SK-N-MC (cell line): ENCODE measurements around the gene SPATA31E1.

Source experiments
- DNase-seq: peaks from one replicate; pipeline ENCODE4 v3.0.0-alpha.2; 2011; ENCODE audit warnings: low read depth, low spot score
- H3K27ac ChIP-seq: fragments of 200-600 bp; sonication (generic); 2 replicates; pipeline ENCODE4 v1.5.1; 2016; ENCODE audit warnings: mixed run types
- H3K36me3 ChIP-seq: fragments of 200-600 bp; sonication (generic); 2 replicates; pipeline ENCODE4 v1.6.1; 2017; ENCODE audit warnings: antibody characterized with exemption, low read length, mixed read lengths; ENCODE audit not compliant: insufficient read depth
- H3K4me3 ChIP-seq: fragments of 200-600 bp; sonication (generic); 2 replicates; pipeline ENCODE4 v1.5.1; 2016
- H3K9ac ChIP-seq: fragments of 200-600 bp; sonication (generic); 2 replicates; pipeline ENCODE4 v1.8.0; 2017; ENCODE audit warnings: mixed run types, mixed read lengths; ENCODE audit not compliant: insufficient read length
- H3K9me3 ChIP-seq: fragments of 200-600 bp; sonication (generic); 2 replicates; pipeline ENCODE4 v1.6.1; 2017; ENCODE audit warnings: low read depth, mild to moderate bottlenecking, antibody characterized with exemption, low read length, moderate library complexity, mixed read lengths
- EZH2 ChIP-seq: fragments of 200-600 bp; sonication (generic); IDR thresholded peaks from one replicate; pipeline ENCODE4 v1.6.1; 2017; ENCODE audit warnings: antibody characterized with exemption
- FOXP2 ChIP-seq: optimal IDR thresholded peaks from 2 replicates; pipeline ENCODE3; 2011; ENCODE audit warnings: mild to moderate bottlenecking, moderate library complexity; ENCODE audit not compliant: insufficient read depth; ENCODE audit errors: extremely low read length, control extremely low read depth
- POLR2AphosphoS5 ChIP-seq: IDR thresholded peaks from 2 replicates; pipeline ENCODE4 v1.6.1; 2012; ENCODE audit warnings: mild to moderate bottlenecking, low read depth, low read length, borderline replicate concordance

The SPATA31E1 gene

DNA sequence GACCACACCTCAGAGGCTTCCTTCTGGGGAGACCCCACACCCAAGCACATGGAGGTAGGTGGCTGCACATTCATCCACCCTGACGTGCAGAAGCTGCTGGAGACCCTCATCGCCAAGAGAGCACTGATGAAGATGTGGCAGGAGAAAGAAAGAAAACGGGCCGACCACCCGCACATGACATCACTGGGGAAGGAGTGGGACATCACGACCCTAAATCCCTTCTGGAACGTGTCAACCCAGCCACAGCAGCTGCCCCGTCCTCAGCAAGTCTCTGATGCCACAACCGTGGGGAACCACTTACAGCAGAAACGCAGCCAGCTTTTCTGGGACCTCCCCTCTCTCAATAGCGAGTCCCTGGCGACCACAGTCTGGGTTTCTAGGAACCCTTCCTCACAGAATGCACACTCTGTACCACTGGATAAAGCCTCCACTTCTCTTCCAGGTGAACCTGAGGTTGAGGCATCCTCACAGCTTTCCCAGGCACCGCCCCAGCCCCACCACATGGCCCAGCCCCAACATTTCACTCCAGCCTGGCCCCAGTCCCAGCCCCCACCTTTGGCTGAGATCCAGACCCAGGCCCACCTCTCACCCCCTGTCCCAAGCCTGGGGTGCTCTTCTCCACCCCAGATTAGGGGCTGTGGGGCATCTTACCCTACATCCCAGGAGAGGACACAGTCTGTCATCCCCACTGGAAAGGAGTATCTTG lies 3.0 kb downstream of the SPATA31E1 start:
- TF ChIP-seq EZH2 (no peak), FOXP2 (no peak), POLR2AphosphoS5 (no peak)
- no peak overlapping the region for H3K27ac ChIP-seq
- H3K4me3 ChIP-seq, result no peak overlapping the region
- no peak overlapping the region for H3K9ac ChIP-seq
- no peak for DNase-seq
- H3K9me3 ChIP-seq, result no peaks in the 10 kb centered on the region
- no peaks in the 10 kb centered on the region for H3K36me3 ChIP-seq

DNA sequence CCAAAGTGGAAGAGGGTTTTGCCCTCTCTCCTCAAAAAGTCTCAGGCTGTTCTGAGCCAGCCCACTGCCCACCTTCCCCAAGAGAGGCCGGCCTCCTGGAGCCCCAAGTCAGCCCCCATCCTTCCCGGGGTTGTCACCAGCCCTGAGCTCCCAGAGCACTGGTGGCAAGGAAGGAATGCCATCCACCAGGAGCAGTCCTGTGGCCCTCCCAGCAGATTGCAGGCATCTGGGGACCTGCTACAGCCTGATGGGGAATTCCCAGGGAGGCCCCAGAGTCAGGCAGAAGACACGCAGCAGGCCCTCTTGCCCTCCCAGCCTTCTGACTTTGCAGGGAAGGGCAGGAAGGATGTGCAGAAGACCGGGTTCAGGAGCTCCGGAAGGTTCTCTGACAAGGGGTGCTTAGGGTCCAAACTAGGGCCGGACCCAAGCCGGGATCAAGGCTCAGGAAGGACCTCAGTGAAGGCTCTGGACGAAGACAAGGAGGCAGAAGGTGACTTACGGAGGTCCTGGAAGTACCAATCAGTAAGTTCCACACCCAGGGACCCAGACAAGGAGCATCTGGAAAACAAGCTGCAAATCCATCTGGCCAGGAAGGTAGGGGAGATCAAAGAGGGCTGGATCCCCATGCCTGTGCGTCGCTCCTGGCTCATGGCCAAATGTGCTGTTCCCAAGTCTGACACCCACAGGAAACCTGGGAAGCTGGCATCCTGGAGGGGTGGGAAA lies 3.7 kb downstream of the SPATA31E1 start:
- Histone ChIP-seq H3K4me3 (no peak overlapping the region), H3K36me3 (no peaks in the 10 kb centered on the region), H3K27ac (no peak overlapping the region), H3K9me3 (no peaks in the 10 kb centered on the region), H3K9ac (no peak overlapping the region)
- TF ChIP-seq FOXP2, result no peak
- no peak for TF ChIP-seq EZH2
- TF ChIP-seq POLR2AphosphoS5, result no peak
- DNase-seq, result no peak

GRCh38 chr9:87886933-87887505 lies 4.3 kb downstream of the SPATA31E1 start:
- Histone ChIP-seq H3K9me3 (no peaks in the 10 kb centered on the region), H3K9ac (no peak overlapping the region), H3K27ac (no peak overlapping the region), H3K4me3 (no peak overlapping the region), H3K36me3 (no peaks in the 10 kb centered on the region)
- no peak for DNase-seq
- TF ChIP-seq POLR2AphosphoS5 (no peak), EZH2 (no peak), FOXP2 (no peak)

DNA sequence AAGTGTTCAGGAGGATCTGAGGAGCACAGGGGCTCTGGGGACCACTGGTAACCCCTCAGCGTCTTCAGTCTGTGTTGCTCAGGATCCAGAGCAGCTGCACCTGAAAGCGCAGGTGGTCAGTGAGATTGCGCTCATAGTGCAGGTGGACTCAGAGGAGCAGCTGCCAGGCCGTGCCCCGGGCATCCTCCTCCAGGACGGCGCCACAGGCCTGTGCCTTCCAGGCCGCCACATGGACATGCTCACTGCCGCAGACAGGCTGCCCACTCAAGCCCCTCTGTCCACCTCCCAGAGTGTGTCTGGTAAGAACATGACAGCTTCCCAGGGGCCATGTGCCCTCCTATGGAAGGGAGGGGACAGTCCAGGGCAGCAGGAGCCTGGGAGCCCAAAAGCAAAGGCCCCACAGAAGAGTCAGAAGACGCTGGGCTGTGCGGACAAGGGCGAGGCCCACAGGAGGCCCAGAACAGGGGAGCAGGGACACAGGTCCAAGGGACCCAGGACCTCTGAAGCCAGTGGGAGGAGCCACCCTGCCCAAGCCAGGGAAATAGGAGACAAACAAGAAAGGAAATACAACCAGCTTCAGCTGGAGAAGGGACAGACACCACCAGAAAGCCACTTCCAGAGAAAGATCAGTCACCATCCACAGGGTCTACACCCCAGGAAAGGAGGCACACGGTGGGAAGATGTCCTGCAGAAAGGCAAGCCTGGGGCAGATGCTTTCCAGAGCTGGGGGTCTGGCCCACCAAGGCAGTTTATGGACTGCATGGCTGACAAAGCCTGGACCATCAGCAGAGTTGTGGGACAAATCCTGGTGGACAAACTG lies 5.2 kb downstream of the SPATA31E1 start:
- no peaks in the 10 kb centered on the region for H3K36me3 ChIP-seq
- H3K27ac ChIP-seq, result no peak overlapping the region
- H3K9ac ChIP-seq, result no peak overlapping the region
- H3K4me3 ChIP-seq, result no peak overlapping the region
- no peak for DNase-seq
- H3K9me3 ChIP-seq, result no peaks in the 10 kb centered on the region
- TF ChIP-seq POLR2AphosphoS5, result no peak
- TF ChIP-seq EZH2, result no peak
- no peak for TF ChIP-seq FOXP2

- Histone ChIP-seq H3K27ac (no peak overlapping the region), H3K36me3 (no peaks in the 10 kb centered on the region), H3K9me3 (no peaks in the 10 kb centered on the region), H3K9ac (no peak overlapping the region), H3K4me3 (no peak overlapping the region)
- DNase-seq, result no peak
- TF ChIP-seq POLR2AphosphoS5 (no peak), FOXP2 (no peak), EZH2 (no peak)
Observed at GRCh38 chr9:87888501-87888900, 5.8 kb downstream of the SPATA31E1 start.

DNA sequence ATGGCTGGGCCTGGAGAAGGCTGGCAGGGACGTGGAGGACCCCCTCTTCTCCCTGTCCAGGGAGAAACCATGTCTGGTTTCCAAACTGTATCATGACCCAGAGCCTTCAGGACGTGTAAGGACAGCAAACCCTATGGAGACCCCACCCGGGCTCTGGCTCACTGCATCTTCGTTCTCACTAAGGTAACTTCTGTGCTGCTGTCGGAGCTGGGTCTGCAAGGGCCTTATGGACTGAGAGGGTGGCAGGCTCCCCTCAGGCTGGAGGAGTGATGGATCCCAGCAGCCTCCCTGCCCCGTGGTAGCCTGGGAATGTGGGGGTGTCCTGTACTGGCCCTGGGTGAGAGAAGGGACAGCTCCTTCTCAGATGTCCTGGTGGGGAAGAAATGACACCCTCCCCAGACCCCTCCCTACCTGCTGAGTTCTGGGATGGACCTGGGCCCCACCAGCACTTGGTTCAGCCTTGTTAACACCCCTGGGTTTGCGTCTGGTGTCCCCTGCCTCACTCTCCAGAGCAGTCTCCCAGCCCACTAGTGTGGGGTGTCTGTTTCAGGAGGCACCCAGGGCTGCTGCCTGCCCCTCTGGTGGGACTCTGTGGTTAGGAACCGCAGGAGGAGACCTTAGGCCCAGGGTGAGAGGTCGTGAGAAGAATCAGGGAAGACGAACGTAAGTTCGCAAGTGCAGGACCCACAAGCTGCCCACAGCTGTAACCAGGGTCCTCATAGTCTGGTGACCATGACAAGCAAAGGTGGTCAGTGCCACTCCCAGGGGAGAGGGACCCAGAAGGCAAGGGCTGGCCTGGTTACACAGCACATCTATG lies 6.6 kb downstream of the SPATA31E1 start:
- Histone ChIP-seq H3K9me3 (no peaks in the 10 kb centered on the region), H3K4me3 (no peak overlapping the region), H3K36me3 (no peaks in the 10 kb centered on the region), H3K27ac (no peak overlapping the region), H3K9ac (no peak overlapping the region)
- TF ChIP-seq EZH2, result no peak
- no peak for TF ChIP-seq POLR2AphosphoS5
- no peak for TF ChIP-seq FOXP2
- DNase-seq, result no peak

DNA sequence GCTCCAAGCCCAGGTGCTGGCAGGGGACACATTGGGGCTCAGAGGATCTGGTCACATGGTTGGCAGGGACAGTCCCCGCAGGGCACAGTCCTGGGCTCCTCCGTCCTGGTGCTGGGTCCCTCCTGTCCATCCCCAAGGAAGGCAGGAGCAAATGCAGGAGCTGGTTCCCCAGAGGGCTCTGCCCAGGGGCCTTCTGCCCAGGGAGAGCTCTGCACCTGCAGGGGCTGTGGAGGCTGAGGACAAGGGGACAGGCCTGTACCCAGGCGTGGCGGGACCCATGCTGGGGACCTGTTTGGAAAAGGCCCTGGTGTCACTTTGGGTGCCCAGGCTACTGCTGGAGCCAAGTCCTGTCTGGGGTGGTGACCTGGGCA lies 7.2 kb downstream of the SPATA31E1 start:
- TF ChIP-seq FOXP2 (no peak), POLR2AphosphoS5 (no peak)
- no peaks in the 10 kb centered on the region for H3K9me3 ChIP-seq
- no peak for DNase-seq
- H3K4me3 ChIP-seq, result no peak overlapping the region
- peaks cover 5% of the 10 kb centered on the region; the same call in 1 of the 2 replicates for H3K36me3 ChIP-seq
- H3K27ac ChIP-seq, result no peak overlapping the region
- no peak overlapping the region for H3K9ac ChIP-seq

- DNase-seq, result no peak
- TF ChIP-seq POLR2AphosphoS5 (no peak), EZH2 (no peak), FOXP2 (no peak)
- Histone ChIP-seq H3K4me3 (no peak overlapping the region), H3K27ac (no peak overlapping the region), H3K9ac (no peak overlapping the region), H3K9me3 (no peaks in the 10 kb centered on the region), H3K36me3 (peaks cover 9% of the 10 kb centered on the region; the same call in 1 of the 2 replicates)
Observed at GRCh38 chr9:87890837-87891236, 8.2 kb downstream of the SPATA31E1 start.
